Measurements from ENCODE around the gene MT1B.

- TF ChIP-seq CTCF (IDR thresholded peaks at IDR 0.05) (no peak), POLR2AphosphoS5 (IDR thresholded peaks at IDR 0.05) (no peak), POLR2A (IDR thresholded peaks at IDR 0.05) (no peak)
These were observed 1.9 kb upstream of the MT1B start for GRCh38 chr16:56649820-56650219.
